ENCODE data around the gene ARMC9. TPM values are rescaled to one million over a fixed set of nuclear protein-coding genes. Genes with fewer than 3 reads are reported as not detected.
"Not testable (repeated sequence)": the region's sequence is repeated elsewhere in the genome, so short reads cannot be mapped to it uniquely, and the experiment has no call there.

Gene ARMC9
- total RNA-seq, 1 donor from 2014 or later, result 15.1 TPM

DNA sequence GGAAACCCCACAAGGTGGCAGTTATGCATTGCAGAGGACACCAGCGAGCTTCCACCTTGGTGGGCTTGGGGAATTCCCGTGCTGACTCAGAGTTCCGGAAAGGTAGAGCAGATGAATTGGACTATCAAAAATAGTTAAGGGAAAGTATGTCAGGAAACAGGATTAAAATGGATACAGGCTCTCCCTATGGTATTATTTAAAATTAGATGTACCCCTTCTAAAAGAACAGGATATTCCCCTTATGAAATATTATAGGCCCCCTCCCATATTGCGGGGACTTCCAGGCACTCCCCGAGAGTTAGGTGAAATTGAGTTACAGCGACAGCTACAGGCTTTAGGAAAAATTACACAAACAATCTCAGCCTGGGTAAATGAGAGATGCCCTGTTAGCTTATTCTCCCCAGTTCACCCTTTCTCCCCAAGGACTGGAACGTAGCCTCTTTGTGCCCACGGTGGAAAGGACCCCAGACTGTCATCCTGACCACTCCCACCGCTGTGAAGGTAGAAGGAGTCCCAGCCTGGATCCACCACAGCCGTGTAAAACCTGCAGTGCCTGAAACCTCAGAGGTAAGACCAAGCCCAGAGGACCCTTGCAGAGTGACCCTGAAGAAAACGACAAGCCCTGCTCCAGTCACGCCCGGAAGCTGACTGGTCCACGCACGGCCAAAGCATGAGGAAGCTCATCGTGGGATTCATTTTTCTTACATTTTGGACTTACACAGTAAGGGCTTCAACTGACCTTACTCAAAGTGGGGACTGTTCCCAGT is 207.4 kb downstream of the ARMC9 start:
- DNase-seq (ENCODE audit: low spot score in 2 of 2); FAIRE-seq: not testable (repeated sequence)

GRCh38 chr2:231407686-231408085 is 209.3 kb downstream of the ARMC9 start:
- not testable (repeated sequence) for DNase-seq (ENCODE audit: low spot score in 2 of 2); FAIRE-seq

- FAIRE-seq; DNase-seq (ENCODE audit: low spot score in 2 of 2): not testable (repeated sequence)
Observed at GRCh38 chr2:231408304-231408703, 209.9 kb downstream of the ARMC9 start.

DNA sequence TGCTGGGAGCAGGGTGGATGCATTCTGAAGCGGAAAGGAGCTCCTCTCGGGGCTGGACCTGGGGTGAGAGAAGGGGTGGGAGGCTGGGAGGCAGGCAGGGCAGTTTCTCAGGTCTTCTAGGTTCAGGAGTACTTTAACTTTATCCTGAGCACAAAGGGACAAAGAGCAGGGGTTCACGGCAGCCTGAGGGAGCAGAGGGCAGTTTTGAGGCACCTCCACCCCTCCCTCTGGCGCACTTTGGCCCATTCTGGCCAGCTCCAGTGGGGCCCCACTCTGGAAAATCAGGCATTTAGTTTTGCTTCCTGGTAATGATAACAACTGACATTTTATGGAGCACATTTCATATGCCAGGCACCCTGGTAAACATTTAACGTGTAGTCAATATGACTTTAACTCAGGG is 211.3 kb downstream of the ARMC9 start:
- FAIRE-seq, result no peak
- no peak for DNase-seq (ENCODE audit: low spot score in 2 of 2)

- DNase-seq (ENCODE audit: low spot score in 2 of 2) (no peak), FAIRE-seq (no peak)
Observed at GRCh38 chr2:231410293-231411004, 212.0 kb downstream of the ARMC9 start.

GRCh38 chr2:231411237-231411636 is 212.8 kb downstream of the ARMC9 start:
- FAIRE-seq (no peak), DNase-seq (ENCODE audit: low spot score in 2 of 2) (no peak)

DNA sequence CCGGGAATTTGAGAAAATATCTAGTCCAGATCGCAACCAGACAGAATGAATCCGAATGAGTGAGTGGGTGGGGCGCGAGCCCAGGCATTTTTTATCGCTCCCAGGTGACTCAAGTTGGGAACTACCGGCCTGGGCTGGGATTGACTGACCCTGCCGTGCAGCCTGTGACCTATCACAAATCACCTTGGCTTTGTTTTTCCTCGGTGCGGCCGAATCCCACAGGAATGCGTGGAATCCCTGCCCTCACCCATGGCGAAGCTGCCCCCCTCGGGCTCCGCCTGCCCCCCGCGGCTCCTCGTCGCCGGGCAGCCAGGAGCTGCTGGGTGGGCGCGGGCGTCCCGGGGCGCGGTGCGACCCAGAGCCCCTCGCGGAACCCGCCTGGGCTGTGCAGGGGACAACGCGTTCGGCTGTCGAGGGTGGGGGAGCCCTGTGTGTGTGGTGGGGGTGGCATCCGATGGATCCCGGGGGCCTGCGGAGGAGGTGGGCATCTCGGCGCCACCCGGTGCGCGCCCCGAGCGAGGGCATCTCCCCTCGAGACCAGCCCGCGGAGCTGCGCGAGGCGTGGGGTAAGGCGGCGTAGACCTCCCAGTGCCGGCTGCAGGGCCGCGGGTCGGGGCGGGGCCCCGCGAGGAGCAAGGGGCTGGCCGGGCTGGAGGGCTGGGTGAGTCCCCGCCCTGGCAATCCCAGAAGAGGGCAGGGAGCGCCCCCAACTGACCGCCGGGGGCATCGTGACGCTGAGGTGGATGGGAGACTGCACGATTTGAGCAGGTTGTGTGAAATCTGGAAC is 213.6 kb downstream of the ARMC9 start:
- no peak for FAIRE-seq
- peak; percentile 73 to 77 for DNase-seq (ENCODE audit: low spot score in 2 of 2)

GRCh38 chr2:231412618-231412963 is 214.2 kb downstream of the ARMC9 start:
- no peak for FAIRE-seq
- DNase-seq (ENCODE audit: low spot score in 2 of 2), result no peak

DNA sequence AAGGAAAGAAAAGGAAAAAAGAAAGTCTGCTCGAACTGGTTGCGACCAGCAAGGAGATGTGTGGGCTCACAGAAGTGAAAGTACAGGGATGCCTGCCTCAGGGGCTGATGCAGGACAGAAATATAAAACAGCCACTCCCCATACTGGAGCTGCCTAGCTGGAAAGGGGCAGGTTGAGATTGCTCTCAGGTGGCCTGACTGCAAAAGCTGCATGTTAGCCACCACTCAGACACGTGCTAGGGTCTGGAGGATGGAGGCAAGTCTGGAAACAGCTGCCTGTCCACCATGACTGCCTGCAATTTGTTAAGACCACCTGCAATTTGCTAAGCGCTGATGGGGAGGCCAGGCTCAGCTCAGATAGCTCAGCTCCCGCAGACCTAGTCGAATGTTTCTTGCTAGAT is 215.0 kb downstream of the ARMC9 start:
- FAIRE-seq (no peak), DNase-seq (ENCODE audit: low spot score in 2 of 2) (no peak)

GRCh38 chr2:231413921-231414476 is 215.6 kb downstream of the ARMC9 start:
- DNase-seq (ENCODE audit: low spot score in 2 of 2), result no peak
- no peak for FAIRE-seq

DNA sequence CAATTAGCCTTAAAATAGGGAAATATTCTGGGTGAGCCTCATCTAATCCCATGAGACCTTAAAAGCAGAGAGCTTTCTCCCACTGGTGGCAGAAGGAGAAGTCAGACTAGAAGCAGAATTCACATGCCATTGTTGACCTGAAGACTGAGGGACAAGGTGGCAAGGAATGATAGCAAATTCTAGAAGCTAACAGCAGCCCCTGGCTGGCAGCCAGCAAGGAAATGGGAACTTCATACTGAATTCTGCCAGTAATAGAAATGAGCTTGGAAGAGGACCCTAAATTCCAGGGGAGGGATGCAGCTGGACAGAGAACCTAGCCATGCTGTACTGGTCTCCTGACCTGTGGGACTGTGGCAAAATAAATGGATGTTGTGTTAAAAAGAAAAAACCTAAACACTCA is 216.6 kb downstream of the ARMC9 start:
- FAIRE-seq, result no peak

DNA sequence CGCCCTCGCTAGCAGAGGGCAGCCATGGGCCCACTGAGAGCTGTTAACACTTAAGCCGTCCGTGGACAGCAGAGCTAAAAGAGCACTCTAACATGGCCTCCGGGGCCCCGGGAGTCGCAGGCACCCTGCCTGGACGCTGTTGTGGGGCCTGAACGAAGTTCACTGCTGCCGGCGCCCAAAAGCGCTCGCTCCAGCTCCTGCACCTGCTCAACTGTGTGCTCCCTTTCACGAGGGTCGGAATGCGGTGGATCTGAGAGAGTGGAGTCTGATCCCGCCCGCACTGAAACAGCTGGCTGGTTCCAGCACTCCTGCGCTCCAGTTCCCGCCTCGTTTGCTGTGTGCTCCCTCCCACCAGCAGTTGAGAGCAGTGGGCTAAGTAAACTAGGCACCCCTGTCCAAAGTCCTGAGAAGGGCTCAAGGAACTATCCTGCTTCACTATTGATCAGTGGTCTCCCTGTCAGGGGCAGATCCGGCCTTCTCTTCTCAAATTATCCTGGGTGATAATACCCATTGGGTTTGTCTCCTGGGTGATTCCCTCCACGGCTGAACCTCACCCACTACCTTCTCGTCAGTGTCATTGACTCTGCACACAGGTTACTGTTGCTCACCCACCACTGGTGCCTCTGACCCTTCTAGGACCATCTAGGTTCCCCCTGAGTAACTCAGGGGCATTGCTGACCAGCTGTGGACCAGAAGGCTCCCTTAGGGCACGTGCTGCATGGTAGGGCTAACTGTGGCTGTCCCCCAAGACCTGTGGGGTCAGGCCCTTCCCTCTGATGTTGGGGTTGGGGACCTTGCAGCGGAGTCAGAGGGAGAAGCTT is 220.6 kb downstream of the ARMC9 start:
- FAIRE-seq (no peak), DNase-seq (ENCODE audit: low spot score in 2 of 2) (no peak)

More for the DNA sequence above, 216.6 kb downstream of the ARMC9 start:
- no peak for DNase-seq (ENCODE audit: low spot score in 2 of 2)

DNA sequence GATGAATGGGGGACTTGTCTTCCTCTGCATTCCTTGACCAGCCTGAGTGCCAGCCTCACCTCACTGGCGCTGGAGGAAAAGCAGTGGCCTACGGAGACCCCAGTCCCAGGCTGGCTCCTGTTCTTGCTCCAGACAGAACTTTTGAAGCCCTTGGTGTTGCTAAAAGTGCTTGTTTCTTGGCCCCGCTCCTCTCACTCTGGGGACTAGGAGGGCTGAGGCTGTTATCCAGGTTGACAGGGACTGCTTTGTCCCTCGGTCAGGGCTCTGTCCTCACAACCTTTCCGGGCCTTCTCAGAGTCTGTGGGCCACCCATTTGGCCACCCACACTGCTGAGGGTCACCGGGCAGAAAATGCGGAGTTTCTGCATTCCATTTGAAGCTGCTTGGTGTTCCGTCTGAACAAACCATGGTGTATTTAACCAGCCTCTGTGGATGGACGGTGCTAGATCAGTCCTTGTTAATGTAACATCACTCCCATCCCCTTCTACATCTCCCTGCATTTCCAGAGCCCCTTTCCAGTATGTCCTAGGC is 222.7 kb downstream of the ARMC9 start:
- FAIRE-seq (no peak), DNase-seq (ENCODE audit: low spot score in 2 of 2) (no peak)

GRCh38 chr2:231422056-231422455 is 223.6 kb downstream of the ARMC9 start:
- FAIRE-seq, result no peak
- DNase-seq (ENCODE audit: low spot score in 2 of 2), result no peak

- FAIRE-seq, result no peak
- no peak for DNase-seq (ENCODE audit: low spot score in 2 of 2)
Observed at GRCh38 chr2:231423176-231423575, 224.7 kb downstream of the ARMC9 start.

Small RNA genes within 50 kb of the gene (small RNA-seq; reads per million reads assigned to genes)
- gene AC018738.1, result not detected
- gene MIR4777, result not detected

Other genes starting within 250 kb of the ARMC9 start
- gene SPATA3, start 202.5 kb upstream of the ARMC9 start, total RNA-seq, result not detected
- 27.7 TPM for gene C2orf72, start 161.1 kb upstream of the ARMC9 start, total RNA-seq
- gene PSMD1, start 141.8 kb upstream of the ARMC9 start, total RNA-seq, result 116 TPM
- gene HTR2B, start 73.6 kb upstream of the ARMC9 start, total RNA-seq, result 0.41 TPM
- 0.82 TPM for gene B3GNT7, start 197.1 kb downstream of the ARMC9 start, total RNA-seq